Measurements from ENCODE around the gene ATM.

DNA sequence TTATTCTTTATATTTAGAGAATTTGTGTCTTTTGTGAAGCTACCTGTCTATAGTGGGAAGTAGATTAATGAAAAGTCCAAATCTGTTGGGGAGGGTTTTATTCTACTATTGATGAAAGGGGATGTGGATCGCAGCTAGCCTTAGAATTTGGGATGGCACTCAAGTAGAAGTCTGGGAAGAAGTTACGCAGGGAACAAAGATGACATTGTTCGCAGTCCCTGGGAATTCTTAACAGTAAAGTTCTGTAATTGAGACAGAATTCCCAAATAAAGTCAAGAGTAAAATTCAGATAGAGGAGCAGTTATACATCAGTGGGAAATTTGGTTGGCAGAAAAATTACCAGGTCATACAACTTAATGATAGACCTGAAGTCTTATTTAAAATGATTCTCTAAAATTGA lies 64.1 kb downstream of the ATM start:
- TF ChIP-seq, protein P1, sequence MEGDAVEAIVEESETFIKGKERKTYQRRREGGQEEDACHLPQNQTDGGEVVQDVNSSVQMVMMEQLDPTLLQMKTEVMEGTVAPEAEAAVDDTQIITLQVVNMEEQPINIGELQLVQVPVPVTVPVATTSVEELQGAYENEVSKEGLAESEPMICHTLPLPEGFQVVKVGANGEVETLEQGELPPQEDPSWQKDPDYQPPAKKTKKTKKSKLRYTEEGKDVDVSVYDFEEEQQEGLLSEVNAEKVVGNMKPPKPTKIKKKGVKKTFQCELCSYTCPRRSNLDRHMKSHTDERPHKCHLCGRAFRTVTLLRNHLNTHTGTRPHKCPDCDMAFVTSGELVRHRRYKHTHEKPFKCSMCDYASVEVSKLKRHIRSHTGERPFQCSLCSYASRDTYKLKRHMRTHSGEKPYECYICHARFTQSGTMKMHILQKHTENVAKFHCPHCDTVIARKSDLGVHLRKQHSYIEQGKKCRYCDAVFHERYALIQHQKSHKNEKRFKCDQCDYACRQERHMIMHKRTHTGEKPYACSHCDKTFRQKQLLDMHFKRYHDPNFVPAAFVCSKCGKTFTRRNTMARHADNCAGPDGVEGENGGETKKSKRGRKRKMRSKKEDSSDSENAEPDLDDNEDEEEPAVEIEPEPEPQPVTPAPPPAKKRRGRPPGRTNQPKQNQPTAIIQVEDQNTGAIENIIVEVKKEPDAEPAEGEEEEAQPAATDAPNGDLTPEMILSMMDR (IDR thresholded peaks at IDR 0.05; ENCODE audit: low read depth, low read length): no peak
- TF ChIP-seq EZH2phosphoT487 (IDR thresholded peaks at IDR 0.05; ENCODE audit: low read depth): no peak

All from OCI-LY3 (cell line).